GM12878 (cell line): ENCODE data around the gene POU2F3. TPM values are rescaled to one million over a fixed set of nuclear protein-coding genes. Genes with fewer than 3 reads are reported as not detected.
A peak's percentile ranks its signal among the peaks of the same experiment; 100 is the strongest.

ENCODE experiments used
- CTCF ChIP-seq, 3 experiments: IDR thresholded peaks in 2 of 3; conservative IDR thresholded peaks in 1 of 3; 2 replicates each; pipeline ENCODE4 v1.5.1; 2011; ENCODE audit warnings: low read depth in 3 of 3, low read length in 3 of 3, mild to moderate bottlenecking in 3 of 3, control low read depth in 2 of 3, moderate library complexity in 2 of 3, inconsistent platforms in 1 of 3, mixed read lengths in 1 of 3; ENCODE audit not compliant: control insufficient read depth in 2 of 3, insufficient read depth in 1 of 3; ENCODE audit errors: extremely low read depth in 1 of 3
- E4F1 ChIP-seq: fragments of 450-650 bp; IDR thresholded peaks from 2 replicates; pipeline ENCODE4 v1.6.1; 2018; ENCODE audit warnings: borderline replicate concordance, mild to moderate bottlenecking; ENCODE audit not compliant: partially characterized antibody
- FOXM1 ChIP-seq: IDR thresholded peaks from 2 replicates; pipeline ENCODE4 v1.6.1; 2012; ENCODE audit warnings: low read depth, mild to moderate bottlenecking, inconsistent platforms, low read length, moderate library complexity
- HDAC6 ChIP-seq: fragments of 200-600 bp; sonication (generic); IDR thresholded peaks from one replicate; pipeline ENCODE4 v1.8.0; 2017; ENCODE audit warnings: antibody characterized with exemption; ENCODE audit not compliant: unreplicated experiment
- MXI1 ChIP-seq: fragments of 150-350 bp; IDR thresholded peaks from 2 replicates; pipeline ENCODE4 v1.6.1; 2011; ENCODE audit warnings: low read depth, mild to moderate bottlenecking, inconsistent platforms, low read length, improper control_type of control experiment
- NR2F1 ChIP-seq: fragments of 450-650 bp; conservative IDR thresholded peaks from 2 replicates; pipeline ENCODE4 v1.6.1; 2017; ENCODE audit warnings: mild to moderate bottlenecking
- PAX8 ChIP-seq: fragments of 450-650 bp; IDR thresholded peaks from 2 replicates; pipeline ENCODE4 v1.6.1; 2017; ENCODE audit warnings: mild to moderate bottlenecking, moderate library complexity
- RELB ChIP-seq: fragments of 450-650 bp; IDR thresholded peaks from 2 replicates; pipeline ENCODE4 v1.6.1; 2017; ENCODE audit warnings: low read depth, mild to moderate bottlenecking, moderate library complexity
- RUNX3 ChIP-seq: IDR thresholded peaks from 2 replicates; pipeline ENCODE4 v1.6.1; 2012; ENCODE audit warnings: low read length, inconsistent platforms
- polyA plus RNA-seq, 11 experiments: library from polyadenylated mRNA; depleted of rRNA in 4 of 11; unstranded in 6 of 11; stranded (reverse) in 5 of 11; fragments of >200 nt; fragmentation: Nextera tagmentation in 4 of 11; fragmentation: Illumina TruSeq in 1 of 11; extraction: Ambion mirVana in 4 of 11; extraction: Trizol in 1 of 11; gene quantifications; 1 replicate in 1 of 11; 2 replicates in 10 of 11; pipeline versions ENCODE4 v1.2.1 to v1.2.3, GENCODE V29; 2011 to 2016; ENCODE audit warnings: inconsistent platforms in 2 of 11, missing spikeins in 2 of 11, low read depth in 1 of 11
- total RNA-seq, 4 experiments: library from RNA; depleted of rRNA in 3 of 4; stranded (reverse); fragments of >200 nt in 3 of 4; fragmentation: Illumina TruSeq in 1 of 4; extraction: Trizol in 1 of 4; gene quantifications; 2 replicates each; pipeline versions ENCODE4 v1.2.1 to v1.2.3, GENCODE V29; 2013 to 2021

The POU2F3 gene
- total and polyA plus RNA-seq, 10 of the 15 experiments (the other 5 are each of a cell fraction or from before 2014, with no cell fraction given) = 0.09 to 4.4 (median 0.33) TPM

GRCh38 chr11:120210626-120211521, 29.1 kb upstream of the POU2F3 start, which contains the start of gene OAF (continued):
- peak in 1 of 3 experiments; percentile 28; a peak in 2 of 6 replicates for TF ChIP-seq CTCF (IDR thresholded peaks at IDR 0.05 in 2 of 3, conservative IDR thresholded peaks at IDR 0.05 in 1 of 3; ENCODE audit: control insufficient read depth in 2 of 3, extremely low read depth in 1 of 3, insufficient read depth in 1 of 3, low read depth in 3 of 3, low read length in 3 of 3)
- TF ChIP-seq FOXM1 = no peak
- TF ChIP-seq PAX8 = no peak
- peak; percentile 85 for TF ChIP-seq RELB
- TF ChIP-seq HDAC6 = peak; percentile 94
- peak; percentile 63 for TF ChIP-seq NR2F1
- TF ChIP-seq RUNX3 = 0 out of 2 replicates have a peak, but pooled peaks have one; percentile 31
- TF ChIP-seq MXI1 = 0 out of 2 replicates have a peak, but pooled peaks have one; percentile 61
- no peak for TF ChIP-seq E4F1
